GM23248 (cell line): ENCODE measurements around the gene PRG2. TPM values are rescaled to one million over a fixed set of nuclear protein-coding genes. Genes with fewer than 3 reads are reported as not detected.

Source experiments
- DNase-seq: peaks from one replicate; pipeline ENCODE4 v3.0.0-alpha.2; 2015
- H2AFZ ChIP-seq: fragments of 200-600 bp; sonication (generic); 2 replicates; pipeline ENCODE4 v1.6.1; 2016; ENCODE audit warnings: antibody characterized with exemption
- H3F3A ChIP-seq: fragments of 200-600 bp; sonication (generic); 2 replicates; pipeline ENCODE4 v1.6.1; 2016; ENCODE audit warnings: mild to moderate bottlenecking, antibody characterized with exemption, mixed run types; ENCODE audit not compliant: insufficient read depth
- H3K27ac ChIP-seq: fragments of 200-600 bp; sonication (generic); 2 replicates; pipeline ENCODE4 v1.5.1; 2016; ENCODE audit warnings: mild to moderate bottlenecking
- H3K27me3 ChIP-seq: fragments of 200-600 bp; sonication (generic); replicated peaks from 2 replicates; pipeline ENCODE4 v1.6.1; 2016; ENCODE audit warnings: mild to moderate bottlenecking; ENCODE audit not compliant: insufficient read depth
- H3K36me3 ChIP-seq: fragments of 200-600 bp; sonication (generic); 2 replicates; pipeline ENCODE4 v1.6.1; 2016; ENCODE audit warnings: low read depth, mild to moderate bottlenecking
- H3K4me1 ChIP-seq: fragments of 200-600 bp; sonication (generic); 2 replicates; pipeline ENCODE4 v1.6.1; 2016; ENCODE audit warnings: mild to moderate bottlenecking; ENCODE audit not compliant: insufficient read depth
- H3K4me2 ChIP-seq: fragments of 200-600 bp; sonication (generic); one replicate; pipeline ENCODE4 v1.6.1; 2016; ENCODE audit warnings: mild to moderate bottlenecking; ENCODE audit not compliant: unreplicated experiment
- H3K4me3 ChIP-seq: fragments of 200-600 bp; sonication (generic); 2 replicates; pipeline ENCODE4 v1.5.1; 2016; ENCODE audit warnings: mild to moderate bottlenecking
- H3K79me2 ChIP-seq: fragments of 200-600 bp; sonication (generic); 2 replicates; pipeline ENCODE4 v1.6.1; 2016; ENCODE audit warnings: mild to moderate bottlenecking; ENCODE audit not compliant: insufficient read depth
- H3K9ac ChIP-seq: fragments of 200-600 bp; sonication (generic); 2 replicates; pipeline ENCODE4 v1.6.1; 2016; ENCODE audit warnings: mild to moderate bottlenecking
- H3K9me2 ChIP-seq: fragments of 200-600 bp; sonication (generic); 2 replicates; pipeline ENCODE4 v1.6.1; 2016; ENCODE audit warnings: mixed run types, mild to moderate bottlenecking, moderate library complexity; ENCODE audit not compliant: insufficient read depth
- H3K9me3 ChIP-seq: fragments of 200-600 bp; sonication (generic); one replicate; pipeline ENCODE4 v1.6.1; 2017; ENCODE audit warnings: low read depth
- H4K20me1 ChIP-seq: fragments of 200-600 bp; sonication (generic); 2 replicates; pipeline ENCODE4 v1.6.0; 2016; ENCODE audit not compliant: insufficient read depth
- EZH2 ChIP-seq: fragments of 200-600 bp; sonication (generic); IDR thresholded peaks from 2 replicates; pipeline ENCODE4 v1.6.1; 2018; ENCODE audit warnings: antibody characterized with exemption, mild to moderate bottlenecking; ENCODE audit not compliant: insufficient read depth, poor library complexity, severe bottlenecking
- EZH2phosphoT487 ChIP-seq: fragments of 200-600 bp; sonication (generic); IDR thresholded peaks from 2 replicates; pipeline ENCODE4 v1.6.1; 2018; ENCODE audit warnings: antibody characterized with exemption, moderate library complexity, mild to moderate bottlenecking, low read depth; ENCODE audit not compliant: insufficient read depth
- WGBS, 2 experiments: methylation state at CpG; one replicate each; pipeline ENCODE4 v1.1.6; 2015 to 2017; ENCODE audit warnings: low lambda C conversion rate in 2 of 2, low coverage in 1 of 2; ENCODE audit errors: missing lambda C conversion rate in 2 of 2; 5-methylcytosine and 5-hydroxymethylcytosine counted together
- in situ Hi-C: fragments of 300-500 bp; cut with MboI; formaldehyde crosslinking; loops from 2 replicates; pipeline ENCODE4 v1.15.0; 2020
- polyA plus RNA-seq: library from polyadenylated mRNA; unstranded; fragments of >200 nt; fragmentation: Nextera tagmentation; extraction: Ambion mirVana; gene quantifications from 2 replicates; pipeline ENCODE4 v1.2.1, GENCODE V29; 2016
- total RNA-seq: library from RNA; depleted of rRNA; stranded (reverse); fragments of >200 nt; shearing (Covaris generic); gene quantifications from 2 replicates; pipeline ENCODE4 v1.2.3, GENCODE V29; 2014

PRG2 gene
- total and polyA plus RNA-seq, 2 experiments from 2014 or later = 2.2 to 2.8 TPM

- H3K27ac ChIP-seq = no peak overlapping the region
- no peak overlapping the region for H2AFZ ChIP-seq
- H3K79me2 ChIP-seq = no peaks in the 10 kb centered on the region
- H3K27me3 ChIP-seq = no peaks in the 10 kb centered on the region
- no peaks in the 10 kb centered on the region for H4K20me1 ChIP-seq
- H3K4me1 ChIP-seq = no peaks in the 10 kb centered on the region; the same call in 1 of the 2 replicates
- no peak overlapping the region for H3K4me2 ChIP-seq
- no peak overlapping the region for H3K9ac ChIP-seq
- no peaks in the 10 kb centered on the region for H3K9me3 ChIP-seq
- H3K4me3 ChIP-seq = no peak overlapping the region
- 42 to 51% methylated on average over 2 of the region's 2 CpGs for WGBS, 2 experiments
- TF ChIP-seq EZH2phosphoT487 (no peak), EZH2 (no peak)
- no peaks in the 10 kb centered on the region for H3F3A ChIP-seq
- no peaks in the 10 kb centered on the region for H3K36me3 ChIP-seq
- in situ Hi-C loops = no loop called here
- H3K9me2 ChIP-seq = no peaks in the 10 kb centered on the region
- no peak for DNase-seq
Observed at GRCh38 chr11:57396744-57397143, 6.3 kb upstream of the PRG2 start.

GRCh38 chr11:57395905-57396623, 5.6 kb upstream of the PRG2 start:
- no peaks in the 10 kb centered on the region for H3K9me3 ChIP-seq
- 0 out of 2 replicates have a peak, but pooled peaks cover 1% of the 10 kb centered on the region for H3F3A ChIP-seq
- H3K4me3 ChIP-seq = no peak overlapping the region
- TF ChIP-seq EZH2 (no peak), EZH2phosphoT487 (no peak)
- H3K9me2 ChIP-seq = no peaks in the 10 kb centered on the region
- no peak overlapping the region for H3K27ac ChIP-seq
- H4K20me1 ChIP-seq = no peaks in the 10 kb centered on the region
- no peak overlapping the region for H3K4me2 ChIP-seq
- H2AFZ ChIP-seq = no peak overlapping the region
- H3K9ac ChIP-seq = no peak overlapping the region
- no peaks in the 10 kb centered on the region; the same call in 1 of the 2 replicates for H3K4me1 ChIP-seq
- no peaks in the 10 kb centered on the region for H3K79me2 ChIP-seq
- no peaks in the 10 kb centered on the region for H3K27me3 ChIP-seq
- WGBS, 2 experiments = 66 to 67% methylated on average over 11 of the region's 11 CpGs
- no peaks in the 10 kb centered on the region for H3K36me3 ChIP-seq
- no peak for DNase-seq
- in situ Hi-C loops = no loop called here

GRCh38 chr11:57394203-57394965, 3.9 kb upstream of the PRG2 start:
- no peaks in the 10 kb centered on the region for H3K79me2 ChIP-seq
- in situ Hi-C loops = no loop called here
- no peaks in the 10 kb centered on the region for H3K9me2 ChIP-seq
- H3K9me3 ChIP-seq = no peaks in the 10 kb centered on the region
- H3K4me2 ChIP-seq = no peak overlapping the region
- no peaks in the 10 kb centered on the region for H3K36me3 ChIP-seq
- no peak overlapping the region for H2AFZ ChIP-seq
- no peaks in the 10 kb centered on the region for H4K20me1 ChIP-seq
- H3K4me1 ChIP-seq = no peaks in the 10 kb centered on the region; the same call in 1 of the 2 replicates
- no peak overlapping the region for H3K9ac ChIP-seq
- H3K4me3 ChIP-seq = no peak overlapping the region
- WGBS, 2 experiments = 60 to 73% methylated on average over 4 of the region's 4 CpGs
- H3K27me3 ChIP-seq = no peaks in the 10 kb centered on the region
- TF ChIP-seq EZH2phosphoT487 = no peak
- TF ChIP-seq EZH2 = no peak
- H3F3A ChIP-seq = 0 out of 2 replicates have a peak, but pooled peaks cover 5% of the 10 kb centered on the region
- no peak overlapping the region for H3K27ac ChIP-seq
- no peak for DNase-seq

GRCh38 chr11:57392763-57393105, 2.3 kb upstream of the PRG2 start:
- Histone ChIP-seq H3K4me2 (no peak overlapping the region), H3K9me3 (no peaks in the 10 kb centered on the region), H3K79me2 (no peaks in the 10 kb centered on the region), H3F3A (0 out of 2 replicates have a peak, but pooled peaks cover 5% of the 10 kb centered on the region), H3K27me3 (no peaks in the 10 kb centered on the region), H2AFZ (no peak overlapping the region), H3K9me2 (no peaks in the 10 kb centered on the region), H3K36me3 (no peaks in the 10 kb centered on the region), H3K4me3 (no peak overlapping the region), H4K20me1 (no peaks in the 10 kb centered on the region), H3K27ac (no peak overlapping the region), H3K9ac (no peak overlapping the region), H3K4me1 (no peaks in the 10 kb centered on the region; the same call in 1 of the 2 replicates)
- no peak for DNase-seq
- WGBS, 2 experiments = 72% methylated on average over 4 of the region's 4 CpGs
- in situ Hi-C loops = no loop called here
- TF ChIP-seq EZH2 (no peak), EZH2phosphoT487 (no peak)
